HG02763 (cell line): ENCODE results near the gene LIM2.

Experiments used
- ATAC-seq: cut with Tn5 transposase; IDR thresholded peaks from one replicate; pipeline ENCODE4 v1.9.1; 2021; ENCODE audit warnings: mild to moderate bottlenecking, moderate library complexity; ENCODE audit not compliant: unreplicated experiment

Gene LIM2

GRCh38 chr19:51341066-51341465 is 46.7 kb downstream of the LIM2 start:
- no peak for ATAC-seq

GRCh38 chr19:51339687-51340656 is 47.8 kb downstream of the LIM2 start:
- peak; percentile 62 for ATAC-seq

- ATAC-seq = no peak
These were observed 48.5 kb downstream of the LIM2 start for GRCh38 chr19:51339313-51339686.

- no peak for ATAC-seq
These were observed 49.0 kb downstream of the LIM2 start for GRCh38 chr19:51338563-51339312.

GRCh38 chr19:51337861-51338562 is 49.8 kb downstream of the LIM2 start:
- no peak for ATAC-seq

- no peak for ATAC-seq
These were observed 50.5 kb downstream of the LIM2 start for GRCh38 chr19:51337141-51337860.

GRCh38 chr19:51333836-51334460 is 53.8 kb downstream of the LIM2 start:
- no peak for ATAC-seq

- no peak for ATAC-seq
These were observed 56.1 kb downstream of the LIM2 start for GRCh38 chr19:51331716-51332115.

GRCh38 chr19:51331193-51331592 is 56.6 kb downstream of the LIM2 start:
- ATAC-seq = no peak

- ATAC-seq = no peak
These were observed 57.4 kb downstream of the LIM2 start for GRCh38 chr19:51330366-51330765.
